GM19463 (cell line): ENCODE measurements around the gene CFAP20.
"Not testable (repeated sequence)": the region's sequence is repeated elsewhere in the genome, so short reads cannot be mapped to it uniquely, and the experiment has no call there.

Experiments
- ATAC-seq: cut with Tn5 transposase; IDR thresholded peaks from one replicate; pipeline ENCODE4 v1.9.1; 2021; ENCODE audit warnings: mild to moderate bottlenecking, moderate library complexity; ENCODE audit not compliant: unreplicated experiment

Gene CFAP20

GRCh38 chr16:58099097-58099955, 29.9 kb downstream of the CFAP20 start:
- ATAC-seq = no peak

GRCh38 chr16:58098207-58099096, 30.7 kb downstream of the CFAP20 start:
- ATAC-seq = no peak

- ATAC-seq = no peak
These were observed 32.9 kb downstream of the CFAP20 start for GRCh38 chr16:58096249-58096648.

GRCh38 chr16:58095575-58095960, 33.6 kb downstream of the CFAP20 start:
- not testable (repeated sequence) for ATAC-seq

- ATAC-seq = no peak
These were observed 34.2 kb downstream of the CFAP20 start for GRCh38 chr16:58094791-58095574.

- no peak for ATAC-seq
These were observed 35.2 kb downstream of the CFAP20 start for GRCh38 chr16:58094026-58094425.

GRCh38 chr16:58090396-58090795, 38.8 kb downstream of the CFAP20 start:
- not testable (repeated sequence) for ATAC-seq

GRCh38 chr16:58088091-58088490, 41.1 kb downstream of the CFAP20 start:
- ATAC-seq = no peak

GRCh38 chr16:58087209-58087913, 41.8 kb downstream of the CFAP20 start:
- no peak for ATAC-seq

- no peak for ATAC-seq
These were observed 42.6 kb downstream of the CFAP20 start for GRCh38 chr16:58086381-58087208.

- no peak for ATAC-seq
These were observed 43.5 kb downstream of the CFAP20 start for GRCh38 chr16:58085584-58086251.

GRCh38 chr16:58085171-58085570, 44.0 kb downstream of the CFAP20 start:
- ATAC-seq = no peak

- ATAC-seq = no peak
These were observed 44.5 kb downstream of the CFAP20 start for GRCh38 chr16:58084635-58085034.

GRCh38 chr16:58082381-58082780, 46.8 kb downstream of the CFAP20 start:
- no peak for ATAC-seq

- not testable (repeated sequence) for ATAC-seq
These were observed 48.5 kb downstream of the CFAP20 start for GRCh38 chr16:58080657-58081056.

- ATAC-seq = no peak
These were observed 51.4 kb downstream of the CFAP20 start for GRCh38 chr16:58077796-58078195.

GRCh38 chr16:58076514-58076913, 52.7 kb downstream of the CFAP20 start:
- no peak for ATAC-seq

- ATAC-seq = no peak
These were observed 54.5 kb downstream of the CFAP20 start for GRCh38 chr16:58074657-58075056.

- not testable (repeated sequence) for ATAC-seq
These were observed 56.1 kb downstream of the CFAP20 start for GRCh38 chr16:58073086-58073485.
